B cell (primary cell): ENCODE data around the gene C20orf141.

ENCODE experiments used
- EZH2 ChIP-seq: IDR thresholded peaks from 2 replicates; pipeline ENCODE4 v1.6.1; 2012; ENCODE audit warnings: borderline replicate concordance, low read depth, mild to moderate bottlenecking, moderate library complexity, low read length; ENCODE audit not compliant: insufficient read depth, poor library complexity, severe bottlenecking
- TF ChIP-seq, protein P1 (sequence below): fragments of 200-600 bp; IDR thresholded peaks from one replicate; pipeline ENCODE4 v1.8.0; 2022; ENCODE audit warnings: antibody characterized with exemption, mild to moderate bottlenecking

DNA sequence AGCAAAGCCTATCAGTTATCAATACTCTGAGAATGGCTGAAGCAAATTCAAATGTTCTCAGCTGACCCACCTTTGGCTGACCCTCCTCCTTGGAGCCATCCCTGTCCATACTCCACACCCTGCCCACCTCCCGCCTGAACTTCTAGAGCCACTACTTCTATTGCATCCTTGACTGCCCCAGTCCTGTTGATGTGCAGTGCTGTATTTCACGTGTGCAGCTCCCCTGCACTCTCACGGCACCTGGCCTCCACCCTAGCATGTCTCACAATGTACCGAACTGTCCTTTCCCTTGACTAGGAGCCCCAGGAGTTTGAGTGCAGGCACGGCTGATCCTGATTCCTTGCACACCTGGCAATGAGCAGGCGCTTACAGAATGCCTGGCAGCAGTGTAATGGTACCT is 21.3 kb upstream of the C20orf141 start:
- TF ChIP-seq, protein P1, sequence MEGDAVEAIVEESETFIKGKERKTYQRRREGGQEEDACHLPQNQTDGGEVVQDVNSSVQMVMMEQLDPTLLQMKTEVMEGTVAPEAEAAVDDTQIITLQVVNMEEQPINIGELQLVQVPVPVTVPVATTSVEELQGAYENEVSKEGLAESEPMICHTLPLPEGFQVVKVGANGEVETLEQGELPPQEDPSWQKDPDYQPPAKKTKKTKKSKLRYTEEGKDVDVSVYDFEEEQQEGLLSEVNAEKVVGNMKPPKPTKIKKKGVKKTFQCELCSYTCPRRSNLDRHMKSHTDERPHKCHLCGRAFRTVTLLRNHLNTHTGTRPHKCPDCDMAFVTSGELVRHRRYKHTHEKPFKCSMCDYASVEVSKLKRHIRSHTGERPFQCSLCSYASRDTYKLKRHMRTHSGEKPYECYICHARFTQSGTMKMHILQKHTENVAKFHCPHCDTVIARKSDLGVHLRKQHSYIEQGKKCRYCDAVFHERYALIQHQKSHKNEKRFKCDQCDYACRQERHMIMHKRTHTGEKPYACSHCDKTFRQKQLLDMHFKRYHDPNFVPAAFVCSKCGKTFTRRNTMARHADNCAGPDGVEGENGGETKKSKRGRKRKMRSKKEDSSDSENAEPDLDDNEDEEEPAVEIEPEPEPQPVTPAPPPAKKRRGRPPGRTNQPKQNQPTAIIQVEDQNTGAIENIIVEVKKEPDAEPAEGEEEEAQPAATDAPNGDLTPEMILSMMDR: no peak
- no peak for TF ChIP-seq EZH2
